PC-9 (cell line): ENCODE data around the gene RAD1.

ENCODE experiments used
- CTCF ChIP-seq: fragments of 200-600 bp; sonication (generic); conservative IDR thresholded peaks from 2 replicates; pipeline ENCODE4 v1.6.1; 2017; ENCODE audit warnings: mixed run types, antibody characterized with exemption, mild to moderate bottlenecking, moderate library complexity
- EZH2 ChIP-seq: fragments of 200-600 bp; sonication (generic); IDR thresholded peaks from 2 replicates; pipeline ENCODE4 v1.8.0; 2017; ENCODE audit warnings: antibody characterized with exemption, low read depth

GRCh38 chr5:34881246-34881645 is 34.1 kb downstream of the RAD1 start:
- TF ChIP-seq CTCF (no peak), EZH2 (no peak)
